Dermis blood vessel endothelial cell (primary cell): Measurements from ENCODE around the gene FLACC1. TPM values are rescaled to one million over a fixed set of nuclear protein-coding genes. Genes with fewer than 3 reads are reported as not detected.
"Not testable (repeated sequence)": the region's sequence is repeated elsewhere in the genome, so short reads cannot be mapped to it uniquely, and the experiment has no call there.

ENCODE experiments used
- DNase-seq: peaks from one replicate; pipeline ENCODE4 v3.0.0; 2010
- total RNA-seq: library from RNA; depleted of rRNA; stranded (reverse); fragments of >200 nt; gene quantifications from 2 replicates; pipeline ENCODE4 v1.2.3, GENCODE V29; 2014

The FLACC1 gene, protein sequence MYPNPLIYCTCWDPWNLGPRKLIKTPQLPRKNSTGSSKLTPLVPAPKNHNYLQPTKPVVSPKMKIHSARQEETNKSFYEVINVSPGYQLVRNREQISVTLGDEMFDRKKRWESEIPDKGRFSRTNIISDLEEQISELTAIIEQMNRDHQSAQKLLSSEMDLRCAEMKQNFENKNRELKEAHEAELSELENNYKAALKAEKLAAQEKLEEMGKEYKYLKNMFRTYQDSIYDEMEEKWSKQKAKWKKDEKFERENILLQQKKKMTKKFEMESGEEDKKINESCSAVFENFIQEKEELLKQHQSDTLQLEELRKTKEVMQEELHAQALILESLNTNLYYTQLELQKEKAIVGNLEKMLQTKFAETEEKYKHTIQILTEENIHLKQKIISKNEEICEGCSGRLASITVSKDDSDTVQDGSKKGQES
- 0.84 and 2.0 TPM in 2 replicates for total RNA-seq

GRCh38 chr2:201357221-201357620 lies at the start of gene FLACC1:
Gene FLACC1, minus strand, starts transcription at chr2:201357345. Its CDS starts 5,941 bp downstream, at chr2:201351404.
- DNase-seq: peak; percentile 40

DNA sequence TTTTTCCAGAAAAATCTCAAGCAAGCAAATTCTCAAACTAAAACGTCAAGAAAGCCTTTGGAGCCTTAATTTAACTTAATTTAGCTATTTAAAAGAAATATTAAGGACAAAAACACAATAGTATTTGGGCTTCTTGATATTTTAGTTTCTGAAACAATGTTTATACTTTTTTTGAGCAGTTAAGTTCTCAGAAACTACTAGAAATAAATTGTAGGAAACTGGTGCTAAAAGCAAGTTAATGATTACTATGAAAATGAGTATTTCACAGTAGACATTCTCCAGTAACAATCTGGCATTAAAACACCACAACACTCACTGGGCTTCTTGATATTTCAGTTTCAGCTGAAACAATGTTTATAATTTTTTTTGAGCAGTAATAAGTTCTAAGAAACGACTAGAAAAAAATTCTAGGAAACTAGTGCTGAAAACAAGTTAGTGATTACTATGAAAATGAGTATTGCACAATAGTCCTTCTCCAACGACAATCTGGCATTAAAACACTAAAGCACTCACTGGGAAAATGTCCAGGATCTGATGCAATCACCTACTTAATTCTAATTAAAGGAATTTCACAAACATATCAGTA lies 49.0 kb upstream of the FLACC1 start:
- peak; percentile 51 for DNase-seq

- no peak for DNase-seq
Observed at GRCh38 chr2:201404699-201405280, 47.6 kb upstream of the FLACC1 start.

- peak; percentile 67 for DNase-seq
Observed at GRCh38 chr2:201403880-201404279, 46.7 kb upstream of the FLACC1 start.

DNA sequence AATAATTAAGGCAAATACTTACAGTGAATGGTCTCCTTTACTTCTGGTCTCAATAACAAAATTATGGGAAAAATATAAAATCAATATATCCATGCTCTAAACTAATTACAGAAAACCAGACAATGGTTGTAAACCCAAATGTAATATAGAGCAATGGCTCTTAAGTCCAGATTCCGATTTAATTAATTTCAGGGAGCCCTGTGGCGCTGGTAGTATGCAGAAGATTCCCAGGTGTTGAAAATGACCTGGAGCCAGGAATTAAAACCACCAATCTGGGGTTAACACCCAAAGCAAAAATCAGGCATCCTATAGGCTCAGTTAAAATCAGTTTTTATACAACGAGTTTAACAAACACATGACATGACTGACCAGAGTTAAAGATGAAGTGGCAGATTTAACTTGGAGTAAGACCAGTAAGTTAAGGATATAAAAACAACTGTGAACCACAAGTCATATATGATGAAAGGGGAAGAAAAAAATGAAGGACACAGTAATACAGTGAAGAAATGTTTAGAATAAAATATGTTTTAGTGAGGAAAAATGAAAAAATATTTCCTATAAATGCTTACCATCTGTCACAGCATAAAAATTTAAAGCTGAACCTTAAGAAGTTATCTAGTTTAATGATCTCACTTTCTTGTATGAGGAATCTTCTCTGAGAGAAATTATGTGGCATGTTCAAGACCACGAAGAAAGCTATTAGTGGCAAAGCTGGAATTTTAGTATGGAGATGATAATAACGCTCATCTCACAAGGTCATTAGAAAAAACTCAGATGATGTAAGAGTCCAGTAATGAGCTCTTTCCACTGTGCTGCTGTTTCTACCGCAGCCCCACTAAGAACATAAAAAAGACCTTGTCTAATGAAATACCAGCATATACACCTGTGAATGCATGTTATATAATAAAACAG lies 45.8 kb upstream of the FLACC1 start:
- no peak for DNase-seq

DNA sequence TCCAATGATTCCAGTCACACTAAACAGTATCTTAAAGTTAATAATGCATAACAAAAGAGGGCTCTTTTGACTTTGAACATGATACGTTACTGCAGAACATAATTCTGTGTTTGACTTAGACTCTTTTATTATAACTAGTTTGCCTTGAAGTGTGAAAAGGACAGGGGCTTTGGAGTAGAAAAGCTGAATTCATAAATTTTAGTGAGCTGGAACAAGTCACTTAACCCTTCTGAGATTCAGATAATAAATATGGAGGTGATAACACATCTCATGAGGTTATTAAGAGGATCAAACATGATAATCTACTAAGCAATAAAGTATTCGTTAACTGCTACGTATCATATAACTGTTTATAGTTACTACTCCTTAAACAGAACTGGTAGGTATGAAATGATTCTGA lies 44.7 kb upstream of the FLACC1 start:
- no peak for DNase-seq

DNA sequence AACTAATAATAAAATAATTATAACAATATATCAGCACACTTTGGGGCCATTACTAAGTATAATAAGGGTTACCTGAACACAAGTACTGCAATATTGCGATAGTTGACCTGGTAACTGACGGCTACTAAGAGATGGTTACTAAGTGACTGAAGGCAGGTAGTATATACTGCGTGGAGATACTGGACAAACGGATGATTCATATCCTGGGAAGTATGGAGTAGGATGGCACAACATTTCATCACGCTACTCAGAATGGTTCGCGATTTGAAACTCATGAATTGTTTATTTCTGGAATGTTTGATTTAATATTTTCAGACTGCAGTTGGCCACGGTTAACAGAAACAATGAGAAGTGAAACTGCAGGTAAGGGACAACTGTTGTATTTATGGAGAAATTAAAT lies 39.5 kb upstream of the FLACC1 start:
- DNase-seq: no peak

GRCh38 chr2:201383136-201383535 lies 26.0 kb upstream of the FLACC1 start:
- DNase-seq: no peak

DNA sequence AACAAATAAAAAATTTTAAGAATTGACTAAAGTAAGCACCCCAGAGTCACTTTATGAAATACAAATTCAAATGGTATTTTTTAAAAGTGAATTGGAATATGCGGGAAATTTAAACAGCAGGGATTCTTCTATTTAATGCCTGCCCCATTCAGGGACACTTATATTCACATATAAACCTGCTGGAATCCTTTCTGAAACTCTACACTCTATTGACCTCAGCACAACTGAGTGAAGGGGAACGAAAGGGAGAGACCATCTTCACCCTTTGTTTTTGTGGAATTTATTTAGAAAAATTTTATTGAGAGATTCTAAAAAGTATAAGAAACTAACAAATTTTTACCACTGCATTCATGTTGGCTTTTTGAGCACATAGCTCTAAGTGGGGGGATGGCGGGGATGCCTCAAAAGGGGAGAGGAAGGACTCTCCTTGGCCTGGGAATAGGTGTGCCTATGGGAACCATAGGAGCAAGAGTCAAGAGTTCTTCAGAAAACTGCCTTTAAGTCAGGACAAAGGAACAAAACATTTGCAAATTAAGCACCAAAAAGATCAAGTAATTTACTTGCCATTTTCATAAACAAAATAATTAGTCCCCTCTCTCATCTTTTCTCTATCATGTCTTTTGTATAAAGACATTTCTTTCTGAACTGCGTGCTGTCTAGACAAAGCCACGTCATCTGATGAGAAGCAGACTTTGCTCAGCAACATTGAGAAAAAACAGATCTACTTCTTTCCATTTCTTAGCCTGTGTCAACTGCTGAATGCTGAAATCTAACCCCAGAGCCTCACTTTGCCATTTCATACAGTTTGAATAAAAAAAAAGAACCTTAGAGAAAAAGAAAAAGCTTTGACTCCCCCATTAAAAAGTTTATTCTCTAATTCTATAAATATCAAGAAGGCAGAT lies 21.6 kb upstream of the FLACC1 start:
- DNase-seq: no peak

DNA sequence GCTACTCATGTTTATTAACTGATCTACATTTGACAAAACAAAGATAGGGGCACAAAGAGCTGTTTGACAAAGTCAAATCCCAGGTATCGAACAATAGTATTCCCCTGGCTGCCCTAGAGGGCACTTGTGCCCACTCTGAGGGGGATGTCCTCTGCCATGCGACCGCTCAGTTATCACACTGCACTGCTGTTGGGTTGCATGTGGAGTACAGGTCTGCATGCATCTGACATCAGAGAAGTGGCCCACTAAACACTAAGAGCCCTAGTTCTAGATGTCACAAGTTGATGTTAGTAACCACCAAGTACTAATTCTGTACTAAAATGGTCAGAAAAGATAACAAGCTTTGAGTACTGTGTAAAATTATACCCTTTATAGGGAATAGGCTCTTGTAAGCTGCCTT lies 20.1 kb upstream of the FLACC1 start:
- DNase-seq: no peak

DNA sequence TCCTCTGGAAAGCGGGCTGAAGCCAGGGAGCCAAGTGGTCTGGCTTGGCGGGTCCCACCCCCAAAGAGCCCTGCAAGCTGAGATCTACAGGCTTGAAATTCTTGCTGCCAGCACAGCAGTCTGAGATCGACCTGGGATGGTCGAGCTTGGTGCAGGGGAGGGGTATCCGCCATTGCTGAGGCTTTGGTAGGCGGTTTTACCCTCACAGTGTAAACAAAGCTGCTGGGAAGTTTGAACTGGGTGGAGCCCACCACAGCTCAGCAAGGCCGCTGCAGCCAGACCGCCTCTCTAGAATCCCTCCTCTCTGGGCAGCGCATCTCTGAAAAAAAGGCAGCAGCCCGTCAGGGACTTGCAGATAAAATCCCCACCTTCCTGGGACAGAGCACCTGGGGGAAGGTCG lies 12.6 kb upstream of the FLACC1 start:
- DNase-seq: no peak

- not testable (repeated sequence) for DNase-seq
Observed at GRCh38 chr2:201369318-201369717, 12.2 kb upstream of the FLACC1 start.

- no peak for DNase-seq
Observed at GRCh38 chr2:201366146-201366545, 9.0 kb upstream of the FLACC1 start.

GRCh38 chr2:201363857-201364560 lies 6.9 kb upstream of the FLACC1 start:
- DNase-seq: peak; percentile 78

DNA sequence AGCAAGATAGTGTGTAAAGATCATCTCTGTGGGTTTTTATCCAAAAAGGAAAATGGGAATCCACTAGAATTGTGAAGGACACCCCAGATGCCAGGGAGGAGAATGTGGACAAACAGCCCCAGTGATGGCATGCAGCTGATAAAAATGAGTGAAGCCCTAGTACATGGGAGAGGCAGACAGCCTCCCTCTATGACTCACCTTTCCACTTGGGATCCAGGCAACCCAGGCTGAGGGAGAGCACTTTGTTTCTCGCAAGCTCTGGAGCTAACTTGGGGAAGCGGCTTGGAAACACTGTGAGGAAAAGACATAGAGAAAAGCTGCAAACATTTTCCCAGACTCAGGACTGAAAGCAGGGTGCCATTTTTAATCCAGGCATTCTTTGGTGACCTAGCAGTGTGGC lies 5.3 kb upstream of the FLACC1 start:
- no peak for DNase-seq

DNA sequence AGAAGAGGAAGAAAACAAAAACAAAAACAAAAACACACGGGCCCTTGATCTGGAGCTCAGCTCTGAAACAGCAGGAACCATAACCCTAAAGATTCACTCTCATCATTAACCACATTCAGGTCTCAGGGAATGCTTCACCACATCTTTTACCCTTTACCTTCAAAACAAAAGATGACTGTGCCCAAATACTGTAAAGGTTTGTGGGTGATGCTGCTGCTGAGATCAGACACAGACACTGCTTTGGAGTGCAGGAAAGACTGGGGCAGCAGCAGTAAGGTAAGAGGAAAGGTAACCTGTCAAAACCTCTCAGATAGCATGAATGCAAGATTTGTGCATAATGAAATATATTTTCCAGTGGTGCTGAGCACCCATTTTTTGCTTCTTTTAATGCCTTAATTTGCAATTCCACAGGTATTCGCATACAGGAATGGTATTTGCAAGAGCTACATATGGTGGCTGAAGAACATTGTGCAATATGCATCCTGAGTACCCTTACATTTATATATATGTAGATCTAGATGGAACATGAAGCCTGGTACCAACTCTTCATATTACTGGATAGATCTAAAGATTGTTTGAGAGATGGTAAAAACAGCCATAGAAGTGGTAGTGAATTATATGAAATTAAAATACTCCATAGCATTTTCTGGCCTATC lies 4.1 kb upstream of the FLACC1 start:
- DNase-seq: no peak

GRCh38 chr2:201360256-201360655 lies 3.1 kb upstream of the FLACC1 start:
- no peak for DNase-seq

GRCh38 chr2:201358684-201359083 lies 1.5 kb upstream of the FLACC1 start:
- peak; percentile 25 for DNase-seq

DNA sequence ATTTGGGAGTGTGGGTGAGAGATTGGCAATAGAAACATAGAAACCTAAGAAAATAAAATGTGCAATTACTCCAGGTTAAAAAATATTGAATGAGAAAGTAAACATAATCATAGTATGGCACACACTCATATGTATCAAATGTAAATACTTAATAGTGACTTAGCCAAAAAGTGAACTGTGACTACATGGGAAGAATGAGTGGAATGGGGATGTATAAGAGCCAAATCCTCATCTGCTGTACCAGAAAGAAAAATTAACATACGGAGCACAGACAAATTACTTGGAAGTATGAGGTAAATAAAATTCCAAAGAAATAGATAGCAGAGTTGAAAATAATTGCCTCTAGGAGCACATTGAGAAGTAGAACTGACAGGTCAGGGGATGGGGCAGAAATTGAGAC lies 4.0 kb downstream of the FLACC1 start:
- DNase-seq: no peak

DNA sequence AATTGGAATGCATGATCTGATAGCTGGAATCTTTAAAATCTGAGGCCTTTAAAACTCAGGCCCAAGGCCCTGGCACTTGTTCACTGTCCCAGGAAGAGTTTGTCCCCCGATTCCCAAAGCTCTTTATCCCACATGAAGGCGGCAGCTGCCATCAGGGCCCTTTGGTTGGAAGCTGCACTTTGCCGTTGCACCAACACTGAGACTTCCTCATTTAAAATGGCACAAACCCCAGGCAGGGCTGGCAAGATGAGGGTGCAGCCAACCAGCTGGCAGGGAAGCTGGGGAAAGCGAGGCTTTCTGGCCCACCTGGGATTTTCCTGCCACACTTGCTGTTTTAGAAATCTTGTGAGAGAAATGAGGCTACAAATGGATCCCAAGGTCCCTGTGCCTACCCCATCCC lies 6.3 kb downstream of the FLACC1 start:
- no peak for DNase-seq

GRCh38 chr2:201349601-201350000 lies 7.5 kb downstream of the FLACC1 start:
- DNase-seq: no peak
